Gastroesophageal sphincter (tissue), 4 donors: ENCODE measurements around the gene SUPT20H. TPM values are rescaled to one million over a fixed set of nuclear protein-coding genes. Genes with fewer than 3 reads are reported as not detected.

ENCODE experiments used
- ATAC-seq: fragments of 150-250 bp; one replicate; pipeline ENCODE4 v1.9.1; 2016; ENCODE audit warnings: mild to moderate bottlenecking, moderate library complexity
- H3K27ac ChIP-seq, 4 donors: fragments of 200-600 bp; sonication (generic) in 3 of 4; 1 replicate in 3 of 4; 2 replicates in 1 of 4; pipeline ENCODE4 v1.5.1; 2016 to 2019
- H3K27me3 ChIP-seq: fragments of 200-600 bp; sonication (generic); one replicate; pipeline ENCODE4 v1.5.1; 2019
- H3K36me3 ChIP-seq, 2 donors: fragments of 200-600 bp; sonication (generic); one replicate each; pipeline ENCODE4 v1.5.1; 2019; ENCODE audit warnings: control low read depth in 1 of 2
- H3K4me1 ChIP-seq, 3 donors: fragments of 200-600 bp; sonication (generic); 1 replicate in 2 of 3; 2 replicates in 1 of 3; pipeline ENCODE4 v1.5.1; 2016 to 2019; ENCODE audit warnings: control low read depth in 2 of 3
- H3K4me3 ChIP-seq, 2 donors: fragments of 200-600 bp; sonication (generic); one replicate each; pipeline ENCODE4 v1.5.1; 2019; ENCODE audit warnings: mild to moderate bottlenecking in 1 of 2, moderate library complexity in 1 of 2
- H3K9me3 ChIP-seq, 3 donors: fragments of 200-600 bp; sonication (generic); one replicate each; pipeline ENCODE4 v1.5.1; 2017 to 2019; ENCODE audit warnings: control low read depth in 2 of 3
- EP300 ChIP-seq: sonication (generic); formaldehyde crosslinking; IDR thresholded peaks from one replicate; pipeline ENCODE4 v1.6.1; 2017; ENCODE audit warnings: antibody characterized with exemption, mild to moderate bottlenecking
- POLR2A ChIP-seq, 2 donors: fragments of 450-650 bp; IDR thresholded peaks; one replicate each; pipeline ENCODE4 v1.6.1; 2017; ENCODE audit warnings: antibody characterized with exemption in 2 of 2, mild to moderate bottlenecking in 2 of 2, moderate library complexity in 1 of 2
- POLR2AphosphoS5 ChIP-seq: sonication (generic); formaldehyde crosslinking; IDR thresholded peaks from one replicate; pipeline ENCODE4 v1.6.1; 2017; ENCODE audit warnings: antibody characterized with exemption
- WGBS, 2 donors: methylation state at CpG; one replicate each; pipeline ENCODE4 v1.1.5; 2018; ENCODE audit warnings: low coverage in 1 of 2; 5-methylcytosine and 5-hydroxymethylcytosine counted together
- total RNA-seq, 4 donors: library from RNA; depleted of rRNA; stranded (reverse); fragments of >200 nt; gene quantifications; one replicate each; pipeline ENCODE4 v1.1.0, GENCODE V29; 2016
- TF ChIP-seq, protein P1 (sequence below), 4 experiments: fragments of 200-600 bp in 2 of 4; fragments of 450-650 bp in 2 of 4; sonication (generic) in 1 of 4; IDR thresholded peaks; one replicate each; pipeline ENCODE4 v1.5.1; 2017 to 2019; ENCODE audit warnings: antibody characterized with exemption in 4 of 4, mild to moderate bottlenecking in 2 of 4, moderate library complexity in 2 of 4

SUPT20H gene
- total RNA-seq, 4 donors from 2014 or later = 23.5 to 41.6 (median 33.1) TPM

DNA sequence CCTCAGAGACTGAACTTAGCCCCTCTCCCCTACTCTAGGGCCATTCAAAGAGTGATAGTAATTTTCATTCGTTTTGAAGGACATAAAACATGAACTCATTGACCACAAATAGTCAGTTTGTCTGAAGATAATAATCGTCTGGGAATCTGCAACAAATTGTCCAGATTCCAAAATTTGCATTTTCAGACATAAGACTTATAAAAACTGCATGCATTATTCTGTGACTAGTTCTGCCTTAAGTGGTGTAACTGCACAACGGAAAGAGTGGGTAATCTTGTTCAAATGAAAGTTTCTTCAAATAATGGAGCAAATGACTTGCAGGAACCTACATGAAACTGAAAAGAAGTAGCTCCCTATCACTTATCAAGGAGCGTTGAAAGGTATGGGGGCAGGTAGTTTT is 37.6 kb upstream of the SUPT20H start:
- no peak overlapping the region for H3K27ac ChIP-seq
- no peaks in the 10 kb centered on the region for H3K27me3 ChIP-seq
- no peaks in the 10 kb centered on the region for H3K9me3 ChIP-seq
- no peaks in the 10 kb centered on the region for H3K36me3 ChIP-seq
- peaks cover 0 to 24% (median 0%) of the 10 kb centered on the region in 3 donors for H3K4me1 ChIP-seq
- no peak for ATAC-seq
- 66 to 75% methylated on average over 4 of the region's 4 CpGs for WGBS, 2 donors
- no peak overlapping the region for H3K4me3 ChIP-seq
- no peak for TF ChIP-seq EP300
- no peak for TF ChIP-seq POLR2AphosphoS5
- no peak for TF ChIP-seq POLR2A (IDR thresholded peaks at IDR 0.05)
- TF ChIP-seq, protein P1, sequence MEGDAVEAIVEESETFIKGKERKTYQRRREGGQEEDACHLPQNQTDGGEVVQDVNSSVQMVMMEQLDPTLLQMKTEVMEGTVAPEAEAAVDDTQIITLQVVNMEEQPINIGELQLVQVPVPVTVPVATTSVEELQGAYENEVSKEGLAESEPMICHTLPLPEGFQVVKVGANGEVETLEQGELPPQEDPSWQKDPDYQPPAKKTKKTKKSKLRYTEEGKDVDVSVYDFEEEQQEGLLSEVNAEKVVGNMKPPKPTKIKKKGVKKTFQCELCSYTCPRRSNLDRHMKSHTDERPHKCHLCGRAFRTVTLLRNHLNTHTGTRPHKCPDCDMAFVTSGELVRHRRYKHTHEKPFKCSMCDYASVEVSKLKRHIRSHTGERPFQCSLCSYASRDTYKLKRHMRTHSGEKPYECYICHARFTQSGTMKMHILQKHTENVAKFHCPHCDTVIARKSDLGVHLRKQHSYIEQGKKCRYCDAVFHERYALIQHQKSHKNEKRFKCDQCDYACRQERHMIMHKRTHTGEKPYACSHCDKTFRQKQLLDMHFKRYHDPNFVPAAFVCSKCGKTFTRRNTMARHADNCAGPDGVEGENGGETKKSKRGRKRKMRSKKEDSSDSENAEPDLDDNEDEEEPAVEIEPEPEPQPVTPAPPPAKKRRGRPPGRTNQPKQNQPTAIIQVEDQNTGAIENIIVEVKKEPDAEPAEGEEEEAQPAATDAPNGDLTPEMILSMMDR (IDR thresholded peaks at IDR 0.05) = no peak

DNA sequence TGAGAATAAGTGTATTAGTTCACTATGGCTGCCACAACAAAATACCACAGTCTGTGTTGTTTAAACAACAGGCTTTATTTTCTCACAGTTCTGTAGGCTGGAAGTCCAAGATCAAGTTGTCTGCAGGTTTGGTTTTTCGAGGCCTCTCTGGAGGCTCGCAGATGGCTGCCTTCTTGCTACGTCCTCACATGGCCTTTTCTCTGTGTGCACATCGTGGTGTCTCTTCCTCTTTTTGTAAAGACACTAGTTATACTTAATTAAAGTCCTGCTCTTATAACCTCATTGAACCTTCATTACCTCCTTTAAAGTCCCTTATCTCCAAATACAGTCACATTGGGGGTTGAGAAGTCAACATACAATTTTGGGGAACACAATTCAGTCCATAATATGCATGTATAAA is 35.4 kb upstream of the SUPT20H start:
- WGBS, 2 donors = 98 to 100% methylated on average over 3 to 4 of the region's 4 CpGs
- no peak for ATAC-seq
- Histone ChIP-seq H3K36me3 (no peaks in the 10 kb centered on the region), H3K27me3 (no peaks in the 10 kb centered on the region), H3K9me3 (no peaks in the 10 kb centered on the region), H3K4me1 (peaks cover 0 to 3% (median 0%) of the 10 kb centered on the region in 3 donors), H3K27ac (no peak overlapping the region), H3K4me3 (no peak overlapping the region)
- TF ChIP-seq EP300 = no peak
- TF ChIP-seq, protein P1 (IDR thresholded peaks at IDR 0.05) = no peak
- no peak for TF ChIP-seq POLR2A (IDR thresholded peaks at IDR 0.05)
- no peak for TF ChIP-seq POLR2AphosphoS5

DNA sequence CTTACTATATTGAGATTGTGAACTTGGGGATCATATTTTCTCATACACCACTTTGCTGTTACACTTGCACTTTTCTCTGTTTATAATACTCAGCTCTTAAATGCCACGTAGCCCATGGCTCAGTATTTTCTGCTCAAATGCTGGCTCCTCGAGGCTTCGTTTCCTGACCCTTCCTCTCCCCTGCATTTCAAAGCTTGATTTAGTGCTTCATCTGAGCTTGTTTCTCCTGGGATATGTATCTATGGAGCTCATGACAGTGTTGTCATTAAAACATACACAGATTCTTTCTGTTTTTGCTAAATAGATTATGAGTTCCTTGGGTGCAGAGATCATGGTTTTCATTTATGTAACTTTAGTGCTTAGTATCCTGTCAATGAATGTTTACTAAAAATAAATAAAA is 34.6 kb upstream of the SUPT20H start:
- Histone ChIP-seq H3K9me3 (no peaks in the 10 kb centered on the region), H3K4me1 (peaks cover 0 to 3% (median 0%) of the 10 kb centered on the region in 3 donors), H3K27me3 (no peaks in the 10 kb centered on the region), H3K36me3 (no peaks in the 10 kb centered on the region), H3K4me3 (no peak overlapping the region), H3K27ac (no peak overlapping the region)
- ATAC-seq = no peak
- 23 to 24% methylated on average over 3 of the region's 3 CpGs for WGBS, 2 donors
- TF ChIP-seq, protein P1 (IDR thresholded peaks at IDR 0.05) = no peak
- TF ChIP-seq EP300 = no peak
- no peak for TF ChIP-seq POLR2A (IDR thresholded peaks at IDR 0.05)
- TF ChIP-seq POLR2AphosphoS5 = no peak

DNA sequence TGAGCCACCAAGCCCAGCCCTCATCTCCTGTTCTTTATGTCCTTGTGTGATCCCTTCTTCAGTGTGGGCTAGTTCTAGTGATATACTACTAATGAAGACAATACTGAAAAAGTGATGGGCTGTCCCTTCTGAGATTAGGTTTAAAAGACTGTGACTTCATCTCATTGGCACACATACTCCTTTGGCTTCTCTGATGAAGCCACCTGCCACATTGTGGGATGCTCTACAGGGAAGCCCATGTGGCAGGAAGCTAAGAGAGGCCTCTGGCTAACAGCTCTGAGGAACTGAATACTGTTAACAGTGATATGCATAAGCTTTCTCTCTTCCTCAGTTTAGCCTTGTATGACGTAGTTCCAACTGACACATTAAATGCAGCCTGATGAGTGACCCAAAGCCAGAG is 32.3 kb upstream of the SUPT20H start:
- Histone ChIP-seq H3K4me3 (no peak overlapping the region), H3K9me3 (no peaks in the 10 kb centered on the region), H3K27me3 (no peaks in the 10 kb centered on the region), H3K27ac (no peak overlapping the region), H3K36me3 (no peaks in the 10 kb centered on the region), H3K4me1 (peaks cover 0 to 3% (median 0%) of the 10 kb centered on the region in 3 donors)
- TF ChIP-seq POLR2A (IDR thresholded peaks at IDR 0.05) (no peak), EP300 (no peak), POLR2AphosphoS5 (no peak)
- TF ChIP-seq, protein P1 (IDR thresholded peaks at IDR 0.05) = no peak
- 63 to 71% methylated on average over 1 of the region's 1 CpG for WGBS, 2 donors
- ATAC-seq = no peak

DNA sequence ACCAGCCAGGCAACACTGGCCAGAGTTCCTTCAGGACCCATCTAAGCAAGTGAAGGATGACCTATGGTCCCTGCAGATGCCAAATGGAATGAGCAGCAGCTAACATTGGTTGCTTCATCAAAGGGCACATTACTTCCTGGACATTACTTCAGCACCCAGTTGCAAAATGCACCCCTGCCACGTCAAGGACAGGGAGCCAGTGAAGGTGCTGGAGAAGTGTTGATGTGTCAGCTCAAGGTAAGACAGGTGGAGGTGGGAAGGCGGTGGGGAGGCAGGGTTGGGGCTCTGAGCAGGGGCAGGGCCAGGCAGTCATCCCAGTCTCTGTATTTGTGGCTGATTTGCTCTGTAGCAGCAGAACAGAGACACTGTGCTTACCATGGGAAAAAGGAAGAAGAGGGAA is 31.4 kb upstream of the SUPT20H start:
- TF ChIP-seq EP300 (no peak), POLR2AphosphoS5 (no peak), POLR2A (IDR thresholded peaks at IDR 0.05) (no peak)
- TF ChIP-seq, protein P1 (IDR thresholded peaks at IDR 0.05) = no peak
- Histone ChIP-seq H3K9me3 (no peaks in the 10 kb centered on the region), H3K27me3 (no peaks in the 10 kb centered on the region), H3K4me3 (no peak overlapping the region), H3K27ac (no peak overlapping the region), H3K4me1 (peaks cover 0 to 3% (median 0%) of the 10 kb centered on the region in 3 donors), H3K36me3 (no peaks in the 10 kb centered on the region)
- ATAC-seq = no peak
- WGBS, 2 donors = 60 to 100% methylated on average over 1 of the region's 2 CpGs
